ENCODE measurements around the gene ACE. TPM values are rescaled to one million over a fixed set of nuclear protein-coding genes. Genes with fewer than 3 reads are reported as not detected.

ACE gene
- polyA plus RNA-seq, 1 donor (not counting 4 experiments of a cell fraction or from before 2014, with no cell fraction given) = 0.07 TPM

DNA sequence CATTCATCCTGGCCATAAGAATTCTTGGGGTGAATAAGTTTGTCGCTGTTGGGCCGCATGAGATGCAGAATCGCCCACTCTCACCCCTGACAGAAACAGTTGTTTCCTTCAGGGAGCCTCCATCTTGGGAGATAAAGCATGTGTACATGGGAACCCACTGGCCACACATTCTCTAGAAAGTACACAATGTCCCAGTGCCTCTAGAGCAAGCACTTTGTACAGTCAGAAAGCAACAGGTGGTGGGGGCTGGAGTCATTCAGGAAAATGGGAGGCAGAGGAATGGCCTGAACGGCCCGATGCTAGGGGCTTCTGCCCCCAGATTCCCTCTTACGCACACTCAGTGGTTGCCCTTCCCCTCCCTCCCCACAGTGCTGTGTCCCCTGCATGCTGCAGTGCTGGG, 16.1 kb downstream of the ACE start:
- peaks cover 18% of the 10 kb centered on the region for H3K27me3 ChIP-seq (ENCODE audit: control insufficient read depth, extremely low read depth, insufficient read depth, low read length)
- no peaks in the 10 kb centered on the region for H4K20me1 ChIP-seq (ENCODE audit: control insufficient read depth, extremely low read depth, insufficient read depth, low read length)
- FAIRE-seq (no peak), DNase-seq (ENCODE audit: low read depth, low spot score) (no peak)
- H3K36me3 ChIP-seq (ENCODE audit: control insufficient read depth in 2 of 2, extremely low read depth in 1 of 2, insufficient read depth in 2 of 2, low read length in 2 of 2) = no peaks in the 10 kb centered on the region
- H3K4me1 ChIP-seq (ENCODE audit: control insufficient read depth, extremely low read depth, insufficient read depth, low read length) = no peaks in the 10 kb centered on the region
- H3K4me2 ChIP-seq (ENCODE audit: control insufficient read depth, extremely low read depth, insufficient read depth, low read depth, low read length) = no peak overlapping the region
- no peaks in the 10 kb centered on the region for H3K9me1 ChIP-seq (ENCODE audit: control insufficient read depth, extremely low read depth, insufficient read depth, low read length)
- H2AFZ ChIP-seq (ENCODE audit: control insufficient read depth, low read length) = no peak overlapping the region
- H3K27ac ChIP-seq (ENCODE audit: control insufficient read depth, insufficient read depth, low read length) = no peak overlapping the region
- H3K4me3 ChIP-seq (ENCODE audit: control insufficient read depth in 2 of 3, extremely low read depth in 1 of 3, insufficient read depth in 2 of 3, low read depth in 1 of 3, low read length in 3 of 3) = no peak overlapping the region
- no peaks in the 10 kb centered on the region for H3K9me3 ChIP-seq (ENCODE audit: control insufficient read depth, low read depth, low read length)
- TF ChIP-seq, protein P1, sequence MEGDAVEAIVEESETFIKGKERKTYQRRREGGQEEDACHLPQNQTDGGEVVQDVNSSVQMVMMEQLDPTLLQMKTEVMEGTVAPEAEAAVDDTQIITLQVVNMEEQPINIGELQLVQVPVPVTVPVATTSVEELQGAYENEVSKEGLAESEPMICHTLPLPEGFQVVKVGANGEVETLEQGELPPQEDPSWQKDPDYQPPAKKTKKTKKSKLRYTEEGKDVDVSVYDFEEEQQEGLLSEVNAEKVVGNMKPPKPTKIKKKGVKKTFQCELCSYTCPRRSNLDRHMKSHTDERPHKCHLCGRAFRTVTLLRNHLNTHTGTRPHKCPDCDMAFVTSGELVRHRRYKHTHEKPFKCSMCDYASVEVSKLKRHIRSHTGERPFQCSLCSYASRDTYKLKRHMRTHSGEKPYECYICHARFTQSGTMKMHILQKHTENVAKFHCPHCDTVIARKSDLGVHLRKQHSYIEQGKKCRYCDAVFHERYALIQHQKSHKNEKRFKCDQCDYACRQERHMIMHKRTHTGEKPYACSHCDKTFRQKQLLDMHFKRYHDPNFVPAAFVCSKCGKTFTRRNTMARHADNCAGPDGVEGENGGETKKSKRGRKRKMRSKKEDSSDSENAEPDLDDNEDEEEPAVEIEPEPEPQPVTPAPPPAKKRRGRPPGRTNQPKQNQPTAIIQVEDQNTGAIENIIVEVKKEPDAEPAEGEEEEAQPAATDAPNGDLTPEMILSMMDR (optimal IDR thresholded peaks at IDR 0.05 in 1 of 3, IDR thresholded peaks at IDR 0.05 in 1 of 3, conservative IDR thresholded peaks at IDR 0.05 in 1 of 3; ENCODE audit: extremely low read depth in 1 of 3, insufficient read depth in 2 of 3, low read length in 3 of 3) = no peak
- no peak for TF ChIP-seq EZH2 (IDR thresholded peaks at IDR 0.05; ENCODE audit: low read length)
- no peaks in the 10 kb centered on the region for H3K79me2 ChIP-seq (ENCODE audit: control insufficient read depth, insufficient read depth, low read length)
- dilution Hi-C loops (cut with MboI; ENCODE audit: extremely low pct_ligation_motif_present, low sequenced_read_pairs) = no loop called here
- H3K9ac ChIP-seq (ENCODE audit: control insufficient read depth, extremely low read depth, insufficient read depth, low read length) = no peak overlapping the region

DNA sequence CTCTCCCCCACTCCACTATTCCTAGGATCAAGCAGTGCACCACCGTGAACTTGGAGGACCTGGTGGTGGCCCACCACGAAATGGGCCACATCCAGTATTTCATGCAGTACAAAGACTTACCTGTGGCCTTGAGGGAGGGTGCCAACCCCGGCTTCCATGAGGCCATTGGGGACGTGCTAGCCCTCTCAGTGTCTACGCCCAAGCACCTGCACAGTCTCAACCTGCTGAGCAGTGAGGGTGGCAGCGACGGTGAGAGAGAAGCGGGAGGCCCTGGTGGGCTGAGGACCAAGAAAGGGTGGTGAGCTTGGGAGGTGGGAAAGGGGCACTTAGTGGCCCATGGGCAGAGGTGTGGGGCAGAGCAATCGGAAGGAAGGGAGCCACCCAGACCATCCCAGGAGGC, 16.6 kb downstream of the ACE start:
- Histone ChIP-seq H3K36me3 (ENCODE audit: control insufficient read depth in 2 of 2, extremely low read depth in 1 of 2, insufficient read depth in 2 of 2, low read length in 2 of 2) (no peaks in the 10 kb centered on the region), H3K4me2 (ENCODE audit: control insufficient read depth, extremely low read depth, insufficient read depth, low read depth, low read length) (no peak overlapping the region), H3K27me3 (ENCODE audit: control insufficient read depth, extremely low read depth, insufficient read depth, low read length) (peaks cover 20% of the 10 kb centered on the region), H2AFZ (ENCODE audit: control insufficient read depth, low read length) (no peak overlapping the region), H3K9me1 (ENCODE audit: control insufficient read depth, extremely low read depth, insufficient read depth, low read length) (no peaks in the 10 kb centered on the region), H4K20me1 (ENCODE audit: control insufficient read depth, extremely low read depth, insufficient read depth, low read length) (no peaks in the 10 kb centered on the region), H3K4me3 (ENCODE audit: control insufficient read depth in 2 of 3, extremely low read depth in 1 of 3, insufficient read depth in 2 of 3, low read depth in 1 of 3, low read length in 3 of 3) (no peak overlapping the region), H3K79me2 (ENCODE audit: control insufficient read depth, insufficient read depth, low read length) (no peaks in the 10 kb centered on the region), H3K9me3 (ENCODE audit: control insufficient read depth, low read depth, low read length) (no peaks in the 10 kb centered on the region), H3K27ac (ENCODE audit: control insufficient read depth, insufficient read depth, low read length) (no peak overlapping the region), H3K9ac (ENCODE audit: control insufficient read depth, extremely low read depth, insufficient read depth, low read length) (no peak overlapping the region), H3K4me1 (ENCODE audit: control insufficient read depth, extremely low read depth, insufficient read depth, low read length) (no peaks in the 10 kb centered on the region)
- dilution Hi-C loops (cut with MboI; ENCODE audit: extremely low pct_ligation_motif_present, low sequenced_read_pairs) = no loop called here
- no peak for DNase-seq (ENCODE audit: low read depth, low spot score)
- TF ChIP-seq, protein P1 (optimal IDR thresholded peaks at IDR 0.05 in 1 of 3, IDR thresholded peaks at IDR 0.05 in 1 of 3, conservative IDR thresholded peaks at IDR 0.05 in 1 of 3; ENCODE audit: extremely low read depth in 1 of 3, insufficient read depth in 2 of 3, low read length in 3 of 3) = no peak
- TF ChIP-seq EZH2 (IDR thresholded peaks at IDR 0.05; ENCODE audit: low read length) = no peak
- FAIRE-seq = no peak
